Measurements from ENCODE around the gene TECTB.

The TECTB gene

GRCh38 chr10:112347709-112348671, 64.8 kb downstream of the TECTB start:
- no peak for TF ChIP-seq JUND (IDR thresholded peaks at IDR 0.05; ENCODE audit: low read depth)
- in situ Hi-C loops (cut with HindIII; ENCODE audit: low pct_unique_long_range_greater_than_20kb, low sequenced_read_pairs) = no loop called here
- DNase-seq (ENCODE audit: low read depth in 1 of 2, low spot score in 1 of 2) = no peak

GRCh38 chr10:112348759-112349158, 65.6 kb downstream of the TECTB start:
- TF ChIP-seq JUND (IDR thresholded peaks at IDR 0.05; ENCODE audit: low read depth) = no peak
- in situ Hi-C loops (cut with HindIII; ENCODE audit: low pct_unique_long_range_greater_than_20kb, low sequenced_read_pairs) = no loop called here
- DNase-seq (ENCODE audit: low read depth in 1 of 2, low spot score in 1 of 2) = no peak

- in situ Hi-C loops (cut with HindIII; ENCODE audit: low pct_unique_long_range_greater_than_20kb, low sequenced_read_pairs) = no loop called here
- TF ChIP-seq JUND (IDR thresholded peaks at IDR 0.05; ENCODE audit: low read depth) = no peak
- DNase-seq (ENCODE audit: low read depth in 1 of 2, low spot score in 1 of 2) = no peak
Measured at GRCh38 chr10:112349521-112350085, 66.4 kb downstream of the TECTB start.

- in situ Hi-C loops (cut with HindIII; ENCODE audit: low pct_unique_long_range_greater_than_20kb, low sequenced_read_pairs) = no loop called here
- DNase-seq (ENCODE audit: low read depth in 1 of 2, low spot score in 1 of 2) = no peak
Measured at GRCh38 chr10:112351146-112351545, 67.9 kb downstream of the TECTB start.

GRCh38 chr10:112352044-112352443, 68.8 kb downstream of the TECTB start:
- DNase-seq (ENCODE audit: low read depth in 1 of 2, low spot score in 1 of 2) = no peak
- in situ Hi-C loops (cut with HindIII; ENCODE audit: low pct_unique_long_range_greater_than_20kb, low sequenced_read_pairs) = no loop called here
- no peak for TF ChIP-seq JUND (IDR thresholded peaks at IDR 0.05; ENCODE audit: low read depth)

More at GRCh38 chr10:112351146-112351545, 67.9 kb downstream of the TECTB start:
- no peak for TF ChIP-seq JUND (IDR thresholded peaks at IDR 0.05; ENCODE audit: low read depth)

GRCh38 chr10:112353046-112353445, 69.8 kb downstream of the TECTB start:
- no peak for DNase-seq (ENCODE audit: low read depth in 1 of 2, low spot score in 1 of 2)
- no peak for TF ChIP-seq JUND (IDR thresholded peaks at IDR 0.05; ENCODE audit: low read depth)
- in situ Hi-C loops (cut with HindIII; ENCODE audit: low pct_unique_long_range_greater_than_20kb, low sequenced_read_pairs) = no loop called here
